Neural cell (in vitro differentiated cells): ENCODE measurements around the gene ZFC3H1. TPM values are rescaled to one million over a fixed set of nuclear protein-coding genes. Genes with fewer than 3 reads are reported as not detected.

Source experiments
- H2AFZ ChIP-seq: fragments of 200-600, 300-800 bp; sonication (generic), shearing (Covaris generic); 2 replicates; pipeline ENCODE4 v1.6.0; 2014; ENCODE audit warnings: low read depth, mild to moderate bottlenecking, antibody characterized with exemption, low read length, moderate library complexity
- H3F3A ChIP-seq: fragments of 200-600 bp; shearing (Covaris generic); 2 replicates; pipeline ENCODE4 v1.6.1; 2016; ENCODE audit warnings: mild to moderate bottlenecking, moderate library complexity, mixed read lengths, antibody characterized with exemption, low read length; ENCODE audit not compliant: insufficient read depth, poor library complexity, severe bottlenecking
- H3K27ac ChIP-seq: fragments of 200-600, 300-800 bp; sonication (generic), shearing (Covaris generic); 2 replicates; pipeline ENCODE4 v1.5.1; 2014; ENCODE audit warnings: mild to moderate bottlenecking, low read length, moderate library complexity
- H3K27me3 ChIP-seq: fragments of 300-800, 200-600 bp; sonication (generic), shearing (Covaris generic); 2 replicates; pipeline ENCODE4 v1.6.0; 2014; ENCODE audit warnings: mild to moderate bottlenecking, low read depth, low read length, moderate library complexity; ENCODE audit not compliant: insufficient read depth
- H3K36me3 ChIP-seq: fragments of 300-800, 200-600 bp; sonication (generic), shearing (Covaris generic); 2 replicates; pipeline ENCODE4 v1.5.1; 2014; ENCODE audit warnings: mild to moderate bottlenecking, antibody characterized with exemption, low read length, moderate library complexity; ENCODE audit not compliant: insufficient read depth
- H3K4me2 ChIP-seq: fragments of 300-800, 200-600 bp; sonication (generic), shearing (Covaris generic); 2 replicates; pipeline ENCODE4 v1.6.0; 2014; ENCODE audit warnings: mild to moderate bottlenecking, low read length
- H3K4me3 ChIP-seq: fragments of 300-800, 200-600 bp; sonication (generic), shearing (Covaris generic); 2 replicates; pipeline ENCODE4 v1.5.1; 2014; ENCODE audit warnings: mild to moderate bottlenecking, low read length, moderate library complexity
- H3K79me2 ChIP-seq: fragments of 200-600 bp; shearing (Covaris generic); replicated peaks from 2 replicates; pipeline ENCODE4 v1.6.0; 2014; ENCODE audit warnings: mild to moderate bottlenecking, low read length, moderate library complexity; ENCODE audit not compliant: insufficient read depth
- H3K9ac ChIP-seq: fragments of 300-800, 200-600 bp; sonication (generic), shearing (Covaris generic); 2 replicates; pipeline ENCODE4 v1.6.1; 2016; ENCODE audit warnings: mild to moderate bottlenecking, low read length, mixed read lengths
- H3K9me2 ChIP-seq: fragments of 200-600 bp; shearing (Covaris generic); 2 replicates; pipeline ENCODE4 v1.6.1; 2016; ENCODE audit warnings: mild to moderate bottlenecking, low read length, mixed read lengths; ENCODE audit not compliant: insufficient read depth
- H3K9me3 ChIP-seq: fragments of 200-600, 300-800 bp; sonication (generic), shearing (Covaris generic); 2 replicates; pipeline ENCODE4 v1.6.1; 2016; ENCODE audit warnings: mild to moderate bottlenecking, mixed run types, low read length, moderate library complexity, mixed read lengths
- H4K20me1 ChIP-seq: fragments of 200-600 bp; shearing (Covaris generic); 2 replicates; pipeline ENCODE4 v1.6.1; 2016; ENCODE audit warnings: mild to moderate bottlenecking, mixed run types; ENCODE audit not compliant: insufficient read depth
- EP300 ChIP-seq: fragments of 450-650 bp; conservative IDR thresholded peaks from 2 replicates; pipeline ENCODE4 v1.6.1; 2014; ENCODE audit warnings: antibody characterized with exemption, mild to moderate bottlenecking, moderate library complexity; ENCODE audit not compliant: poor library complexity, severe bottlenecking
- EZH2 ChIP-seq: fragments of 200-600, 300-800 bp; shearing (Covaris generic), sonication (generic); IDR thresholded peaks from 2 replicates; pipeline ENCODE4 v1.6.1; 2014; ENCODE audit warnings: antibody characterized with exemption, low read length, borderline replicate concordance, mild to moderate bottlenecking; ENCODE audit not compliant: insufficient read depth, poor library complexity, severe bottlenecking
- MXI1 ChIP-seq: fragments of 450-650 bp; conservative IDR thresholded peaks from 2 replicates; pipeline ENCODE4 v1.6.1; 2014; ENCODE audit warnings: antibody characterized with exemption, mild to moderate bottlenecking; ENCODE audit not compliant: poor library complexity, severe bottlenecking
- POLR2AphosphoS5 ChIP-seq: IDR thresholded peaks from 2 replicates; pipeline ENCODE4 v1.6.1; 2012
- RAD21 ChIP-seq: fragments of 450-650 bp; conservative IDR thresholded peaks from 2 replicates; pipeline ENCODE4 v1.6.1; 2014; ENCODE audit warnings: antibody characterized with exemption, mild to moderate bottlenecking, moderate library complexity
- SMC3 ChIP-seq: fragments of 450-650 bp; conservative IDR thresholded peaks from 2 replicates; pipeline ENCODE4 v1.6.1; 2014; ENCODE audit warnings: antibody characterized with exemption, mild to moderate bottlenecking, moderate library complexity; ENCODE audit not compliant: poor library complexity
- TAF1 ChIP-seq: IDR thresholded peaks from 2 replicates; pipeline ENCODE4 v1.6.1; 2012; ENCODE audit warnings: low read depth
- polyA plus RNA-seq: library from polyadenylated mRNA; depleted of rRNA; stranded (reverse); fragments of >200 nt; gene quantifications from 2 replicates; pipeline ENCODE4 v1.2.3, GENCODE V29; 2014
- TF ChIP-seq, protein P1 (sequence below): fragments of 450-650 bp; IDR thresholded peaks from 2 replicates; pipeline ENCODE4 v1.5.1; 2014; ENCODE audit warnings: antibody characterized with exemption, mild to moderate bottlenecking, moderate library complexity; ENCODE audit not compliant: poor library complexity, severe bottlenecking
- TF ChIP-seq, protein P2 (sequence below): IDR thresholded peaks from 2 replicates; pipeline ENCODE4 v1.6.1; 2012; ENCODE audit warnings: borderline replicate concordance

The ZFC3H1 gene
- polyA plus RNA-seq, 1 donor from 2014 or later, result 45.5 TPM

- no peaks in the 10 kb centered on the region for H3K36me3 ChIP-seq
- no peak overlapping the region for H3K27ac ChIP-seq
- H3K9me3 ChIP-seq, result no peaks in the 10 kb centered on the region
- no peaks in the 10 kb centered on the region for H3K79me2 ChIP-seq
- H3K9me2 ChIP-seq, result no peaks in the 10 kb centered on the region
- no peaks in the 10 kb centered on the region for H4K20me1 ChIP-seq
- H2AFZ ChIP-seq, result no peak overlapping the region
- no peak overlapping the region for H3K4me2 ChIP-seq
- no peak overlapping the region for H3K9ac ChIP-seq
- no peak overlapping the region for H3K4me3 ChIP-seq
- H3F3A ChIP-seq, result no peaks in the 10 kb centered on the region
- H3K27me3 ChIP-seq, result no peaks in the 10 kb centered on the region
- TF ChIP-seq TAF1 (no peak), MXI1 (no peak), RAD21 (no peak), EP300 (no peak), EZH2 (no peak), SMC3 (no peak), POLR2AphosphoS5 (no peak)
- TF ChIP-seq, protein P1, sequence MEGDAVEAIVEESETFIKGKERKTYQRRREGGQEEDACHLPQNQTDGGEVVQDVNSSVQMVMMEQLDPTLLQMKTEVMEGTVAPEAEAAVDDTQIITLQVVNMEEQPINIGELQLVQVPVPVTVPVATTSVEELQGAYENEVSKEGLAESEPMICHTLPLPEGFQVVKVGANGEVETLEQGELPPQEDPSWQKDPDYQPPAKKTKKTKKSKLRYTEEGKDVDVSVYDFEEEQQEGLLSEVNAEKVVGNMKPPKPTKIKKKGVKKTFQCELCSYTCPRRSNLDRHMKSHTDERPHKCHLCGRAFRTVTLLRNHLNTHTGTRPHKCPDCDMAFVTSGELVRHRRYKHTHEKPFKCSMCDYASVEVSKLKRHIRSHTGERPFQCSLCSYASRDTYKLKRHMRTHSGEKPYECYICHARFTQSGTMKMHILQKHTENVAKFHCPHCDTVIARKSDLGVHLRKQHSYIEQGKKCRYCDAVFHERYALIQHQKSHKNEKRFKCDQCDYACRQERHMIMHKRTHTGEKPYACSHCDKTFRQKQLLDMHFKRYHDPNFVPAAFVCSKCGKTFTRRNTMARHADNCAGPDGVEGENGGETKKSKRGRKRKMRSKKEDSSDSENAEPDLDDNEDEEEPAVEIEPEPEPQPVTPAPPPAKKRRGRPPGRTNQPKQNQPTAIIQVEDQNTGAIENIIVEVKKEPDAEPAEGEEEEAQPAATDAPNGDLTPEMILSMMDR, result no peak
- TF ChIP-seq, protein P2, sequence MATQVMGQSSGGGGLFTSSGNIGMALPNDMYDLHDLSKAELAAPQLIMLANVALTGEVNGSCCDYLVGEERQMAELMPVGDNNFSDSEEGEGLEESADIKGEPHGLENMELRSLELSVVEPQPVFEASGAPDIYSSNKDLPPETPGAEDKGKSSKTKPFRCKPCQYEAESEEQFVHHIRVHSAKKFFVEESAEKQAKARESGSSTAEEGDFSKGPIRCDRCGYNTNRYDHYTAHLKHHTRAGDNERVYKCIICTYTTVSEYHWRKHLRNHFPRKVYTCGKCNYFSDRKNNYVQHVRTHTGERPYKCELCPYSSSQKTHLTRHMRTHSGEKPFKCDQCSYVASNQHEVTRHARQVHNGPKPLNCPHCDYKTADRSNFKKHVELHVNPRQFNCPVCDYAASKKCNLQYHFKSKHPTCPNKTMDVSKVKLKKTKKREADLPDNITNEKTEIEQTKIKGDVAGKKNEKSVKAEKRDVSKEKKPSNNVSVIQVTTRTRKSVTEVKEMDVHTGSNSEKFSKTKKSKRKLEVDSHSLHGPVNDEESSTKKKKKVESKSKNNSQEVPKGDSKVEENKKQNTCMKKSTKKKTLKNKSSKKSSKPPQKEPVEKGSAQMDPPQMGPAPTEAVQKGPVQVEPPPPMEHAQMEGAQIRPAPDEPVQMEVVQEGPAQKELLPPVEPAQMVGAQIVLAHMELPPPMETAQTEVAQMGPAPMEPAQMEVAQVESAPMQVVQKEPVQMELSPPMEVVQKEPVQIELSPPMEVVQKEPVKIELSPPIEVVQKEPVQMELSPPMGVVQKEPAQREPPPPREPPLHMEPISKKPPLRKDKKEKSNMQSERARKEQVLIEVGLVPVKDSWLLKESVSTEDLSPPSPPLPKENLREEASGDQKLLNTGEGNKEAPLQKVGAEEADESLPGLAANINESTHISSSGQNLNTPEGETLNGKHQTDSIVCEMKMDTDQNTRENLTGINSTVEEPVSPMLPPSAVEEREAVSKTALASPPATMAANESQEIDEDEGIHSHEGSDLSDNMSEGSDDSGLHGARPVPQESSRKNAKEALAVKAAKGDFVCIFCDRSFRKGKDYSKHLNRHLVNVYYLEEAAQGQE, result no peak
Measured at GRCh38 chr12:71584356-71584755, 79.3 kb downstream of the ZFC3H1 start.

GRCh38 chr12:71582925-71583324, 80.7 kb downstream of the ZFC3H1 start:
- no peak overlapping the region for H3K4me3 ChIP-seq
- H3K36me3 ChIP-seq, result no peaks in the 10 kb centered on the region
- no peak overlapping the region for H3K27ac ChIP-seq
- H4K20me1 ChIP-seq, result no peaks in the 10 kb centered on the region
- no peaks in the 10 kb centered on the region for H3K79me2 ChIP-seq
- H3K27me3 ChIP-seq, result no peaks in the 10 kb centered on the region
- no peaks in the 10 kb centered on the region for H3K9me3 ChIP-seq
- no peaks in the 10 kb centered on the region for H3F3A ChIP-seq
- H2AFZ ChIP-seq, result no peak overlapping the region
- H3K9me2 ChIP-seq, result no peaks in the 10 kb centered on the region
- H3K4me2 ChIP-seq, result no peak overlapping the region
- H3K9ac ChIP-seq, result no peak overlapping the region
- TF ChIP-seq, protein P1, result no peak
- no peak for TF ChIP-seq TAF1
- no peak for TF ChIP-seq SMC3
- TF ChIP-seq RAD21, result no peak
- TF ChIP-seq POLR2AphosphoS5, result no peak
- TF ChIP-seq EZH2, result no peak
- TF ChIP-seq, protein P2, result no peak
- no peak for TF ChIP-seq MXI1
- TF ChIP-seq EP300, result no peak
